B cell (primary cell): ENCODE measurements around the gene MOV10L1. TPM values are rescaled to one million over a fixed set of nuclear protein-coding genes. Genes with fewer than 3 reads are reported as not detected.

Experiments
- ATAC-seq: fragments of 200-7000 bp; cut with Tn5 transposase; one replicate; pipeline ENCODE4 v1.10.0; 2021; ENCODE audit warnings: low read depth, mild to moderate bottlenecking, moderate number of reproducible peaks, moderate library complexity
- CTCF ChIA-PET: fragments of 350-600 bp; sonication (Branson Sonifier 250); formaldehyde crosslinking; loops from one replicate; lab custom pipeline; 2021; ENCODE audit warnings: antibody characterized with exemption, inconsistent platforms; lab: Charles Lee
- POLR2A ChIA-PET: fragments of 350-600 bp; sonication (Branson Sonifier 250); formaldehyde crosslinking; loops from one replicate; lab custom pipeline; 2021; ENCODE audit warnings: antibody characterized with exemption; lab: Charles Lee
- DNase-seq: peaks from one replicate; pipeline ENCODE4 v3.0.0; 2013
- H2AFZ ChIP-seq: 2 replicates; pipeline ENCODE4 v1.6.1; 2012; ENCODE audit warnings: mild to moderate bottlenecking, low read depth, low read length; ENCODE audit not compliant: insufficient read depth, poor library complexity, severe bottlenecking
- H3K27ac ChIP-seq, 2 donors: 1 replicate in 1 of 2; 2 replicates in 1 of 2; pipeline ENCODE4 v1.5.1; 2012 to 2013; ENCODE audit warnings: low read length in 2 of 2, mild to moderate bottlenecking in 2 of 2, moderate library complexity in 1 of 2
- H3K27me3 ChIP-seq, 4 experiments: fragments of 200-600 bp in 1 of 4; sonication (generic) in 1 of 4; replicated peaks in 1 of 4; 1 replicate in 2 of 4; 2 replicates in 2 of 4; pipeline versions ENCODE4 v1.6.1 to v1.7.0; 2013 to 2016; ENCODE audit warnings: low read length in 3 of 4, mild to moderate bottlenecking in 2 of 4, mixed read lengths in 1 of 4, moderate library complexity in 1 of 4; ENCODE audit not compliant: insufficient read depth in 4 of 4, control insufficient read depth in 3 of 4; ENCODE audit errors: control extremely low read depth in 1 of 4
- H3K36me3 ChIP-seq, 2 experiments: replicated peaks in 1 of 2; 1 replicate in 1 of 2; 2 replicates in 1 of 2; pipeline versions ENCODE4 v1.6.1 to v1.7.1; 2013; ENCODE audit warnings: low read length in 1 of 2; ENCODE audit not compliant: insufficient read depth in 2 of 2, control insufficient read depth in 1 of 2; ENCODE audit errors: control extremely low read depth in 1 of 2, extremely low read depth in 1 of 2
- H3K4me1 ChIP-seq, 2 donors: fragments of 200-600 bp in 1 of 2; sonication (generic) in 1 of 2; 1 replicate in 1 of 2; 2 replicates in 1 of 2; pipeline versions ENCODE4 v1.5.1 to v1.6.1; 2013 to 2017; ENCODE audit warnings: low read length in 2 of 2; ENCODE audit not compliant: control insufficient read depth in 2 of 2, insufficient read depth in 2 of 2
- H3K4me2 ChIP-seq: replicated peaks from 2 replicates; pipeline ENCODE3; 2012; ENCODE audit warnings: mild to moderate bottlenecking, low read depth, low read length; ENCODE audit not compliant: poor library complexity, severe bottlenecking
- H3K4me3 ChIP-seq, 5 experiments: fragments of 200-600 bp in 1 of 5; sonication (generic) in 1 of 5; 1 replicate in 3 of 5; 2 replicates in 2 of 5; pipeline versions ENCODE4 v1.5.1 to v1.7.0; 2011 to 2016; ENCODE audit warnings: low read length in 4 of 5, mild to moderate bottlenecking in 4 of 5, low read depth in 2 of 5, control low read depth in 1 of 5, moderate library complexity in 1 of 5; ENCODE audit not compliant: insufficient read depth in 1 of 5; ENCODE audit errors: control extremely low read depth in 1 of 5, extremely low read depth in 1 of 5
- H3K79me2 ChIP-seq: fragments of 200-600 bp; sonication (generic); one replicate; pipeline ENCODE4 v1.6.0; 2016; ENCODE audit warnings: low read length; ENCODE audit not compliant: control insufficient read depth, insufficient read depth
- H3K9ac ChIP-seq: fragments of 200-600 bp; sonication (generic); 2 replicates; pipeline ENCODE4 v1.6.1; 2017; ENCODE audit warnings: mild to moderate bottlenecking, low read length, moderate library complexity
- H3K9me3 ChIP-seq, 3 donors: one replicate each; pipeline versions ENCODE4 v1.6.1 to v1.7.1; 2013; ENCODE audit warnings: low read length in 2 of 3; ENCODE audit not compliant: control insufficient read depth in 2 of 3, insufficient read depth in 1 of 3; ENCODE audit errors: control extremely low read depth in 1 of 3
- H4K20me1 ChIP-seq: 2 replicates; pipeline ENCODE4 v1.6.0; 2012; ENCODE audit warnings: mild to moderate bottlenecking, low read length; ENCODE audit not compliant: insufficient read depth, control insufficient read depth, poor library complexity, severe bottlenecking
- H3K27ac Mint-ChIP-seq: one replicate; pipeline ENCODE4 v1.8.0; 2021; ENCODE audit warnings: mixed read lengths
- H3K27me3 Mint-ChIP-seq: one replicate; pipeline ENCODE4 v1.8.0; 2021; ENCODE audit warnings: mixed read lengths
- H3K4me1 Mint-ChIP-seq: one replicate; pipeline ENCODE4 v1.8.0; 2021; ENCODE audit warnings: mixed read lengths
- H3K4me3 Mint-ChIP-seq: one replicate; pipeline ENCODE4 v1.8.0; 2021; ENCODE audit warnings: mixed read lengths
- H3K9me3 Mint-ChIP-seq: one replicate; pipeline ENCODE4 v1.8.0; 2022; ENCODE audit warnings: mixed read lengths; ENCODE audit not compliant: insufficient read depth
- EZH2 ChIP-seq: IDR thresholded peaks from 2 replicates; pipeline ENCODE4 v1.6.1; 2012; ENCODE audit warnings: borderline replicate concordance, low read depth, mild to moderate bottlenecking, moderate library complexity, low read length; ENCODE audit not compliant: insufficient read depth, poor library complexity, severe bottlenecking
- WGBS: methylation state at CpG from one replicate; pipeline ENCODE4 v1.1.5; 2013; ENCODE audit warnings: missing lambda C conversion rate; ENCODE audit not compliant: insufficient coverage; 5-methylcytosine and 5-hydroxymethylcytosine counted together
- intact Hi-C: fragments of 100-400 bp; cut with micrococcal nuclease; formaldehyde crosslinking; loops from one replicate; pipeline ENCODE4 v1.10.0; 2022
- polyA plus RNA-seq: library from polyadenylated mRNA; depleted of rRNA; stranded (reverse); fragments of >200 nt; gene quantifications from 2 replicates; pipeline ENCODE4 v1.2.3, GENCODE V29; 2012
- total RNA-seq, 2 donors: library from RNA; stranded (reverse); fragments of 120-200 nt in 1 of 2; gene quantifications; 1 replicate in 1 of 2; 2 replicates in 1 of 2; pipeline versions ENCODE4 v1.2.3 to v1.2.4, GENCODE V29; 2013 to 2022
- TF ChIP-seq, protein P1 (sequence below): fragments of 200-600 bp; IDR thresholded peaks from one replicate; pipeline ENCODE4 v1.8.0; 2022; ENCODE audit warnings: antibody characterized with exemption, mild to moderate bottlenecking

The MOV10L1 gene
- total and polyA plus RNA-seq, 2 donors (not counting 1 experiment from before 2014, with no cell fraction given), result not detected

DNA sequence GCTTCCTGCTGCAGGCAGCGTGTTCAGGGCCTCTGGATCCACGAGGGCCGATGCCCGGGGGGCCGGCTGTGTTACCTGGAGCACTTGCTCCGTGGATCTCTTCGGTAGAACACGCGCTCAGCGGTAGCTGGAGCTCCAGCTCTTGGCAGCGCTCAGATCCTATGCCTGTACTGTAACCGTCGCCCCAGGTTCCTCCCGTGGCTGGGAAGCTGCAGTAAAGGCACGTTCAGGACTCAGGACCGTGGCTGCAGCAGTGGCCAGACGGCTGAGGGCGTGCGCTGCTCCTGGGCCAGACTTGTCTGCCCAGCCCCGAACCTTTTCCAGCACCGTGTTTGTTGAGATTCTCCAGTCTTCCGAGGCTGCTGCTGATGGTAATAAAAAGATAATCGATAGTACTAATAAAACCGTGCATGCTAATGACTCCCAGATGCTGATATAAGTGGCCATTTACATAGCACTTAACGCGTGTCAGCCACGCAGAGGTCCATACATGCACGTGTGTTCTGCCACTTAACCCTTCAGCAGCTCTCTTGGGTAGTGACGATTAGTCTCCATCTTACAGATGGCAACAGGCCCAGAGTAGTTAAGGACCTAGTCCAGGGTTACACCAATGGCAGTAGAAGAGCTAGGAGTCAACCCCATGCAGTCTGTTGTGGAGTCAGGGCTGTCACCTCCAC lies 1.4 kb downstream of the MOV10L1 start:
- Histone ChIP-seq H3K9ac (no peak overlapping the region), H3K27me3 (peaks cover 0 to 21% (median 0%) of the 10 kb centered on the region in 4 experiments), H3K27ac (no peak overlapping the region), H4K20me1 (no peaks in the 10 kb centered on the region), H3K4me3 (no peak overlapping the region), H2AFZ (no peak overlapping the region), H3K36me3 (no peaks in the 10 kb centered on the region), H3K4me2 (no peak overlapping the region), H3K4me1 (no peaks in the 10 kb centered on the region), H3K79me2 (no peaks in the 10 kb centered on the region), H3K9me3 (peaks cover 0 to 28% (median 15%) of the 10 kb centered on the region in 3 donors)
- WGBS, result 94% methylated on average over 29 of the region's 29 CpGs
- Mint-ChIP-seq H3K27ac (no peak overlapping the region), H3K4me1 (peaks cover 3% of the 10 kb centered on the region), H3K9me3 (peaks cover 3% of the 10 kb centered on the region), H3K27me3 (peaks cover 17% of the 10 kb centered on the region), H3K4me3 (no peak overlapping the region)
- no peak for TF ChIP-seq EZH2
- TF ChIP-seq, protein P1, sequence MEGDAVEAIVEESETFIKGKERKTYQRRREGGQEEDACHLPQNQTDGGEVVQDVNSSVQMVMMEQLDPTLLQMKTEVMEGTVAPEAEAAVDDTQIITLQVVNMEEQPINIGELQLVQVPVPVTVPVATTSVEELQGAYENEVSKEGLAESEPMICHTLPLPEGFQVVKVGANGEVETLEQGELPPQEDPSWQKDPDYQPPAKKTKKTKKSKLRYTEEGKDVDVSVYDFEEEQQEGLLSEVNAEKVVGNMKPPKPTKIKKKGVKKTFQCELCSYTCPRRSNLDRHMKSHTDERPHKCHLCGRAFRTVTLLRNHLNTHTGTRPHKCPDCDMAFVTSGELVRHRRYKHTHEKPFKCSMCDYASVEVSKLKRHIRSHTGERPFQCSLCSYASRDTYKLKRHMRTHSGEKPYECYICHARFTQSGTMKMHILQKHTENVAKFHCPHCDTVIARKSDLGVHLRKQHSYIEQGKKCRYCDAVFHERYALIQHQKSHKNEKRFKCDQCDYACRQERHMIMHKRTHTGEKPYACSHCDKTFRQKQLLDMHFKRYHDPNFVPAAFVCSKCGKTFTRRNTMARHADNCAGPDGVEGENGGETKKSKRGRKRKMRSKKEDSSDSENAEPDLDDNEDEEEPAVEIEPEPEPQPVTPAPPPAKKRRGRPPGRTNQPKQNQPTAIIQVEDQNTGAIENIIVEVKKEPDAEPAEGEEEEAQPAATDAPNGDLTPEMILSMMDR, result no peak
- CTCF ChIA-PET, result no interaction called here
- intact Hi-C loops, result no loop called here
- ATAC-seq, result no peak
- no peak for DNase-seq
- POLR2A ChIA-PET, result no interaction called here

DNA sequence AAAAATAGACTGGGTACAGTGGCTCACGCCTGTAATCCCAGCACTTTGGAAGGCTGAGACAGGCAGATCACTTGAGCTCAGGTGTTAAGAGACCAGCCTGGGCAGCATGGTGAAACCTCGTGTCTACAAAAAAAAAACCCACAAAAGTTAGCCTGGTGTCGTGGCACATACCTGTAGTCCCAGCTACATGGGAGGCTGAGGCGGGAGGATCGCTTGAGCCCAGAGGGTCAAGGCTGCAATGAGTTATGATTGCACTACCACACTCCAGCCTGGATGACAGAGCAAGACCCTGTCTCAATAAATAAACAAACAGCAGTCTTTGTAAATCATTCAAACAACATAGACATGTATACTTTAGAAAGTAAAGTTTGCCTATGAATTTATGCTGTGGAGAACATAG lies 2.5 kb downstream of the MOV10L1 start:
- CTCF ChIA-PET, result no interaction called here
- TF ChIP-seq EZH2, result no peak
- TF ChIP-seq, protein P1, result no peak

More for the DNA sequence above, 2.5 kb downstream of the MOV10L1 start:
- Histone ChIP-seq H3K36me3 (no peaks in the 10 kb centered on the region), H3K9me3 (peaks cover 0 to 22% (median 6%) of the 10 kb centered on the region in 3 donors), H3K27me3 (peaks cover 0 to 13% (median 0%) of the 10 kb centered on the region in 4 experiments), H3K4me1 (no peaks in the 10 kb centered on the region), H4K20me1 (no peaks in the 10 kb centered on the region), H3K4me2 (no peak overlapping the region), H3K4me3 (no peak overlapping the region), H2AFZ (no peak overlapping the region), H3K9ac (no peak overlapping the region), H3K27ac (no peak overlapping the region), H3K79me2 (no peaks in the 10 kb centered on the region)
- Mint-ChIP-seq H3K9me3 (no peaks in the 10 kb centered on the region), H3K4me1 (no peaks in the 10 kb centered on the region), H3K27ac (no peak overlapping the region), H3K4me3 (no peak overlapping the region), H3K27me3 (peaks cover 23% of the 10 kb centered on the region)
- no peak for ATAC-seq
- POLR2A ChIA-PET, result no interaction called here
- WGBS, result 89% methylated on average over 5 of the region's 5 CpGs
- intact Hi-C loops, result no loop called here
- DNase-seq, result no peak
